NT2/D1 (cell line): ENCODE measurements around the gene PRODH2.

Source experiments
- SUZ12 ChIP-seq: IDR thresholded peaks from 2 replicates; pipeline ENCODE4 v1.6.1; 2011; ENCODE audit not compliant: insufficient read length, insufficient read depth; ENCODE audit errors: extremely low read depth
- YY1 ChIP-seq: IDR thresholded peaks from 2 replicates; pipeline ENCODE4 v1.6.1; 2011; ENCODE audit not compliant: insufficient read length, insufficient read depth
- ZNF274 ChIP-seq: IDR thresholded peaks from 2 replicates; pipeline ENCODE4 v1.6.1; 2011; ENCODE audit warnings: mild to moderate bottlenecking, low read depth, low read length

DNA sequence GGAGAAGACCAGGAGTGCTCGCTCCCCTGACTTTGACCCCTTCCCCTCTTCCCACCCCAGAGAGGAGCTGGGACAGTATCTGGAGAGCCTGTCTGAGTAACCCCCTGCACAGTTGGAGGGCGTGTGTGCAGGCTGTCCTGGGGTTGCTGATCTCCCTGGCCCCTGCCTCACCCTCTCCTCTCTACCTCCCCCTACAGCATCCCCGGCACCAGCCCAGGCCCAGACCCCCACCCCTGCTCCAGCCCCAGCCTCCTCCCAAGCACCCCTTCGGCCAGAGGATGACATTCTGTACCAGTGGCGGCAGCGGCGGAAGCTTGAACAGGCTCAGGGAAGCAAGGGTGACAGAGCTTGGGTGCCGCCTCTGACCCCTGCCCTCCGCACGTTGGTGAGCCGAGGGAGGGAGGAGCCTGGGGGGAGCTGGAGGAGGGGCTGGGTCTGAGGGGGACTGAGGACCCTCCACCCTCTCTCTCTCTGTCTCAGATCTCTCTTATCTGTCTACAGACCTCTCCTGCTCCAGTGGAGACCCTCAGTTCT is 46.0 kb downstream of the PRODH2 start:
- no peak for TF ChIP-seq SUZ12
- no peak for TF ChIP-seq ZNF274
- TF ChIP-seq YY1: no peak
